Measurements from ENCODE around the gene RAPGEF4.

Gene RAPGEF4

GRCh38 chr2:172856606-172857005, 121.0 kb downstream of the RAPGEF4 start:
- DNase-seq (ENCODE audit: low read depth in 1 of 2, low spot score in 1 of 2), result no peak

- DNase-seq (ENCODE audit: low read depth in 1 of 2, low spot score in 1 of 2), result no peak
These were observed 122.8 kb downstream of the RAPGEF4 start for GRCh38 chr2:172858473-172858745.

DNA sequence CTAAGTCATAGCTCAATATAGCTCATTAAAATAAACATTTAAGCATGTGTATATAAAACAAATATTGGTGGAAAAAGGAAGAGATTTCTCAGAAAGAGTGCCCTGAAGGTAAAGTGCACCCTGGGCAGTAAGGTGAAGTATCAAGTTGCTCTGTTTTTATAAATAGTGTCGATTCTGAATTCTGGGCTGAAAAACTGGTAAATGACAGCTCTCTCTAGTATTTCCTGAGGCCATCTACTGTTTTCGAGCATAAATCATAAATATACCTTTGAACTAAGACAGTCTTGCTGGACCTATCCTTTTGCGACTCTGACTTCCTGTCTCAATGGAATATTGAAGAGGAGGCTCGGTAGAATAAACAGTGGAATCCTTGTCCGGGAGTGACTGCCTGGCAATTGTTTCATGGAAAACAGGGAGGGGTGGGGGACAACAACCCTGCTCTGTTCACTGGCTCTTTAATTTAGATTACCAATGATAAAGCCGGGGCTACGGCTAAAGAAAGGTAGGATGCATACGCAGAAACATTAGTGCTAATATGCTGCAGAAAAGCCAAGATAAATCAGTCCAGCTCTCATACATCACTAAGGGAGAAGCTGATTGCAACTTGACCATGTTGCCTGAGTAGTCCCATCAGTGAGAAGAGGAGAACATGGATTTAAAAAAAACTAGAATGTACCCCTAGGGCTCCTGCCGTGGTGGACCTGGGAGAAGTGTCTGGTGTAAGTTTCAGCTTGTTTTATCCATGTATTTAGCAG, 124.1 kb downstream of the RAPGEF4 start:
- no peak for DNase-seq (ENCODE audit: low read depth in 1 of 2, low spot score in 1 of 2)

DNA sequence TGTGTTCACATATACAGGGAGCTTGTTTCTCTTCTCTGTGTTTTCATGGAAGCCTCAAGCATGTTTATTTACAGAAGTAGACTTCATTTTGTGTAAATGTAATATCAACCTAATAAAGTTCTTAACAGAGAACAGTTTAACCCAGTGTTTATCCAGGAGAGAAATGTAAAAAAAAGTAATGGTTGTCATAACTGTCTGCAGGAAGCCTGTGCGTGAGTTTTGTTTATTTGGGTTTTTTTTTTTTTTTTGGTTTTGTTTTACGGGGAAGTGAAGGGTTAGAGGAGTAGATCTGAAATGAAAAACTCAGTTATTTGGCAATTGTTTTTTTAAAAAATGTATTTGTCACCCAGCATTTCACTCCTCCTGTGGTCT, 124.7 kb downstream of the RAPGEF4 start:
- no peak for DNase-seq (ENCODE audit: low read depth in 1 of 2, low spot score in 1 of 2)

DNA sequence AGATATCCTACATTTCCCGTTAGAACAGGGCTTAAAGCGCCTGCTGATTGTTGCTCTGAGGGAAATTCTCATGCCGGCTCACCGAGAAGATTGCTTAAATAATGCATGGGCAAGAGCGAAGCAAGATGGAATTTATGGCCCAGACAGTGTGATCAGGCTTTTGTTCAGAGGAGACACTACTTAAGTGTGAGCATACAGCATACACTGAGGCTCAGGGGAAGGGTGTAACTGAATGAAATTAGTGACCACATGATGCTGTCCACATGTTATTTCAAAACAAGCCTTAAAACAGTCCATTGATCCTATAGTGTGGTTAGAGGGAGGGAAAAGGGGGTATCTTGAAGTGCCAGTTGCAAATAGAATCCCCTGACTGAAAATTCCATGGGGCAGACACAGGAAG, 125.5 kb downstream of the RAPGEF4 start:
- no peak for DNase-seq (ENCODE audit: low read depth in 1 of 2, low spot score in 1 of 2)

- no peak for DNase-seq (ENCODE audit: low read depth in 1 of 2, low spot score in 1 of 2)
These were observed 126.2 kb downstream of the RAPGEF4 start for GRCh38 chr2:172861656-172862476.

GRCh38 chr2:172863341-172863740, 127.7 kb downstream of the RAPGEF4 start:
- no peak for DNase-seq (ENCODE audit: low read depth in 1 of 2, low spot score in 1 of 2)

DNA sequence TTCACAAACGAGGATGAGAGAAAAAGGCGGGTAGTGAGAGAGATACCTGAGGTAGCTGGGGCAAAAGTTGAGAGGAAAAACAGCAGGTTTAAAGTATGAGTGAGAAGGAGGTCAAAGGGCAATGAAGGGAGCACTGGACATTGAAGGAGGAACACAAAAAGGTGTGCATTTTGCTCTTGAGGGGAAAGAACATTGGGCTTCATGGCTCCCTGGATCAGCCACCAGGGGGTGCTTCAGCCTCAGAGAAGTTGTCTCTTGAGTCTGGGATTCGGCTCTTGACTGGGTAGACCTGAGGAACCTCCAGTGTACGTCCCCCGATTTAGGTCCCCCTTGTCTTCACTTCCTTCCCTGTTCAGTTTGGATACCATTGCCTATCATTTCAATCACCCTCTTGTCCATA, 128.5 kb downstream of the RAPGEF4 start:
- peak in 1 of 2 donors; percentile 27 for DNase-seq (ENCODE audit: low read depth in 1 of 2, low spot score in 1 of 2)

DNA sequence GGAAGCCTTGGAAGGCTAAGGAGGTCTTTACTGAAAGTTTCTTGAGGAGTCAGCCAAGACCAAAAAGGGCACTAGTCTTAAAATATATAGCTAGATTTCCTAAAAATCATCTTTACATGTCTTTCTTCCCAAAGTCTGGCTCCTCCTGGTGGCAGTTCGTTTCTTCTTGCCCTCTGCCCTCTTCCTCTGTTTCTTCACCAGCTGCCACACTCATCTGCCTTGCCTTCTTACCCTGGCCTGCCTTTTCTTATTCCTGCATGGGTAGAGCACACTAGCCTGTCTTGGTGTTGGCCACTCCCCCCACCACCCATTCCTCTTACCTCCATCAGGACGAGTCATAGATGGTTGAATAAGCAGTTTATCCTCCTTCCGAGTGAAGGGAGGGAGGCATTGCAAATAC, 129.8 kb downstream of the RAPGEF4 start:
- DNase-seq (ENCODE audit: low read depth in 1 of 2, low spot score in 1 of 2), result no peak

GRCh38 chr2:172869861-172870260, 134.2 kb downstream of the RAPGEF4 start:
- DNase-seq (ENCODE audit: low read depth in 1 of 2, low spot score in 1 of 2), result no peak

GRCh38 chr2:172870396-172870795, 134.8 kb downstream of the RAPGEF4 start:
- no peak for DNase-seq (ENCODE audit: low read depth in 1 of 2, low spot score in 1 of 2)

GRCh38 chr2:172877826-172878225, 142.2 kb downstream of the RAPGEF4 start:
- DNase-seq (ENCODE audit: low read depth in 1 of 2, low spot score in 1 of 2), result no peak

DNA sequence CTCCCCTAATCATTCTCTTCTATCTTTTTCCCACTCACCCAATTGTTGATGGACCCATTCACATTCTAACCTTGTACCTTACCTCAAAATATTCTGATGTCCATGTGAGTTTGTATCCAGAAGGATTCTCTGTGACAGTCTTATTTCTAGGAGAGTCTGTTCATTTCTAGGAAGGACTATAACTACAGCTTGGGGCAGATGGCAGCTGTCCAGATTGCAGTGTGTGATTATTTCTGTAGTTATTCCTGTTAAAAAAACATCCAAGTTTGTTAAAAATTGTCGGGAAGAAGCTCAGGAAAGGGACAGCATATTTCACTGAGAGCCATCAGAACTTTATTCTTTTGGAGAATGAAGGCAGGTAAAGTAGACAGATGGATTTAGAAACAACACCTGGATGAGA, 142.6 kb downstream of the RAPGEF4 start:
- no peak for DNase-seq (ENCODE audit: low read depth in 1 of 2, low spot score in 1 of 2)

GRCh38 chr2:172884336-172884735, 148.7 kb downstream of the RAPGEF4 start:
- DNase-seq (ENCODE audit: low read depth in 1 of 2, low spot score in 1 of 2), result no peak

DNA sequence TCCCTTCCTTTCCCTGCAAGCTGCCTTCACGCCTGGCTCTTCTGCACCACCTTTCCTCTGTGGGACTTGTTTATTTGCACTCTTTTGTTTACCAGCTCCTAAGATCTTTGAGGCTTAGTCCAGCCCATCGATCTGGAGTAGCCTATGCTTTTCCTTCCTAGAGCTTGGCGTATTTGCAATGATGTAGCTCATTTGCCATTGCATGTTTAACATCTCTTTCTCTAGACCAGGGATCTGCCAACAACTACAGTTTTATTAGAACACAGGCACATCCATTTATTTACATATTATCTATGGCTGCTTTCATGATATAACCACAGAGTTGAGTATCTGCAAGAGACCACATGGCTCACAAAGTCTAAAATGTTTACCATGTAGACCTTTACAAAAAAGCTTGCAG, 150.4 kb downstream of the RAPGEF4 start:
- no peak for DNase-seq (ENCODE audit: low read depth in 1 of 2, low spot score in 1 of 2)

GRCh38 chr2:172887280-172887679, 151.6 kb downstream of the RAPGEF4 start:
- DNase-seq (ENCODE audit: low read depth in 1 of 2, low spot score in 1 of 2), result no peak

DNA sequence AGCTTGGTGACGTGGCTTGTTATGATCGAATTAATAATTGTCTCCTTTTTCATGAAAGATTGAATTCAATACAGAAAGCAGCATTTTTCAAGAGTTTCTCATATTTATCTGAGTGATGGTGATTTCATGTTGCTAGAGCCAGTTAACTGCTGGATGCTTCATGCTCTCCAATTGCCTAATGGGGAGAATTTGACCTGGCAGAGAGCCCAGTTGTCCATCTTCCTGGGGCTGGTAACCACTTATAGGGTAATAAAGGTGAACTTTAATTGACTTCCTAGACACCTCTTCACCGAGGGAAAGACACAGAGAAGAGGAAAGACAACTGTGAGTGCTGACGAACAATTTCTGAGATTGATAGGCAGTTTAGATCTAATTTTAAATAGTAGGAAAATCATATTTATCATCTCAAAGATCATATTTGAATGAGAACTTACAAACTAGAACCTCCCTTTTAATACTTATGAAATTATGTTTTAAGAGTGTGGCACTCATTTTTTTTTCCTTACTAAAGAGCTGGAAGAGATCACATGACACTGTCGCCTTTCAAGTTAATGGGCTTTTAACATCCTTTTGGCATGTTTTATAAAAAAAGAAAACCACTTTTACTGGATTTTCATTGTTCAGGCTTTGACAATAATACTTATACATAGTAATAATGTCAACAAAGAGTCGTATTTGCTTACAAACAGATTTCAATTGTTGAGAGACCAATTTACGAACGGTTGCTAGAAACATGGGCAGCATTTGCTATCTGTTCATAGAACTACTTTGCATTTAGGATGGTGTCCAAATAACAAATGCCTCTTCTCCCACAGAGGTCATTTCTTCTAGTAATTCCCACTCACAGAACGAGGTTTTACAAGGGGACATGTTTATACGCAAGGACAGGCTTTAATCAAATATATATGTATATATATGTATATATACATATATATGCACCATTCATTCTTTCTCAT, 153.3 kb downstream of the RAPGEF4 start:
- no peak for DNase-seq (ENCODE audit: low read depth in 1 of 2, low spot score in 1 of 2)

DNA sequence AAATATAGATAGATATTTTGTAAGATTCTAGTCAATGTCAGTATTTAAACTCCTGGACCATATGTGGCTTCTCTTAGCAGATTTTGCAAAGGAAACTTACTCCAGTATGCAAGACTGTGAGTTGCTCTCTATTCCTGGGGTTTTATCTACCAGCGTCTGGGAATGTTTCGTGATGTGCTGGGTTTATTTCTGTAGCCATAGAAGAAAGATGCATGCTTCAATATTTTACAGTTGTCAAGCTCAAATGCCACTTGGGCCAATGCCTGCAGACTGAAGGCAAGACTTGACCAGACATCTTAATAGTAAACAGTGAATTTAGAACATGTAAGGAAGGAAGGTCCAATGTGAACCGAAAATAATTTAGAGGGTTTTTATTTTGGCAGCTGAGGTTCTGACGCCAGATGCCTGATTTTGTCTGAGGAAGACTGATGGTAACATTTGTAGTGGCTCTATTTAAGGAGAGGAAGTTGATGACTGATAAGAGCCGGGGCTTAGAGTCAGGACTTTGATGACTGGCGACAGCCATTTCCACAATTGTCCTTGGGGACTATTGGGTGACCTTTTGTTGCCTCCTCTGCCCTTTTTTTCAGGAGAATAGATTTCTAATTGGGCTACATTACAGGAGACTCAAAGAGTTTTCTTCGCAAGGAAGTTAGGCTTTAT, 154.3 kb downstream of the RAPGEF4 start:
- no peak for DNase-seq (ENCODE audit: low read depth in 1 of 2, low spot score in 1 of 2)

- no peak for DNase-seq (ENCODE audit: low read depth in 1 of 2, low spot score in 1 of 2)
These were observed 157.5 kb downstream of the RAPGEF4 start for GRCh38 chr2:172893111-172893510.

GRCh38 chr2:172893671-172894070, 158.0 kb downstream of the RAPGEF4 start:
- DNase-seq (ENCODE audit: low read depth in 1 of 2, low spot score in 1 of 2), result no peak

DNA sequence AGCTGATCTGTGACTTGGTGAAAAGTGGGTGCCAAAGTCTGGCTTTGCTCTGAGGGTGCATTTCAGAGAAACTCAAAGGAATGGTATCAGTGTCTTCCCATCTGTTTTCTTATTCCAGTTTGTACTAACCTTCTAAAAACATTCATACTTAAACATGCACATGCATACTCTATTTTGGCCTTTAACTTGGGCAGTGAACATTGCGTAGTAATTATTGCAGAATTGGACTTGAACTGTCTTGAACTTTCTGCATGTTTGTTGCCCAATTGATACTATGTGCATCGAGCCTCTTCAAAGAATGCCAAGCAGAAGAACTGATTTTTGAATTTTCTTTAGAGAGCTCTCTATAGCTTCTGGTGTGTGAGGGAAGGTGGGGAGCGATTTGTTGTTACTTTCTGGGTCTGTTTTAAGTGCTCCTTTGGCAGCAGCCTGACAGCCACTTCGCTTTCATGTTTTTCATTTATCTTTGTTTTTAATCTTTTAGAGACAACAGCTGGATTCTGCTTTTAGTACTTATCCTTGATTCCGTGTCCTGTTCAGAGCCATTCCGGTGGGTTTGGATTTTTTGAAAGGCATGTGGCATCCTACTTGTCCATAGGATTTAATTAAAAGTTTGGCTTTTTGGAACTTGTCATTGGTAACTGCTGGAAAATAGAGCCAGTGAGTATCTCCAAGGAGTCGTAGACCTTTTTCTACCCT, 159.2 kb downstream of the RAPGEF4 start:
- no peak for DNase-seq (ENCODE audit: low read depth in 1 of 2, low spot score in 1 of 2)
